Tibial nerve (tissue), 4 donors: ENCODE results near the gene ZWILCH. TPM values are rescaled to one million over a fixed set of nuclear protein-coding genes. Genes with fewer than 3 reads are reported as not detected.

Experiments used
- DNase-seq, 2 donors: peaks; one replicate each; pipeline ENCODE4 v3.0.0-alpha.2; 2019; ENCODE audit warnings: low spot score in 2 of 2
- H3K27ac ChIP-seq, 4 donors: fragments of 200-600 bp; sonication (generic) in 3 of 4; one replicate each; pipeline ENCODE4 v1.5.1; 2017 to 2019; ENCODE audit warnings: mild to moderate bottlenecking in 1 of 4
- H3K27me3 ChIP-seq, 2 donors: fragments of 200-600 bp; sonication (generic) in 1 of 2; one replicate each; pipeline versions ENCODE4 v1.5.1 to v1.6.0; 2017 to 2019
- H3K36me3 ChIP-seq, 3 donors: fragments of 200-600 bp; sonication (generic); one replicate each; pipeline ENCODE4 v1.5.1; 2018 to 2019
- H3K4me1 ChIP-seq, 4 donors: fragments of 200-600 bp; sonication (generic) in 3 of 4; one replicate each; pipeline ENCODE4 v1.5.1; 2017 to 2019
- H3K4me3 ChIP-seq, 4 donors: fragments of 200-600 bp; sonication (generic) in 3 of 4; one replicate each; pipeline ENCODE4 v1.5.1; 2017 to 2019; ENCODE audit warnings: mild to moderate bottlenecking in 1 of 4, moderate library complexity in 1 of 4
- H3K9me3 ChIP-seq, 4 donors: fragments of 200-600 bp; sonication (generic) in 3 of 4; one replicate each; pipeline ENCODE4 v1.5.1; 2017 to 2019
- EP300 ChIP-seq, 2 donors: sonication (generic); formaldehyde crosslinking; IDR thresholded peaks; one replicate each; pipeline ENCODE4 v1.6.1; 2017; ENCODE audit warnings: antibody characterized with exemption in 2 of 2, mild to moderate bottlenecking in 1 of 2
- POLR2A ChIP-seq, 2 donors: fragments of 450-650 bp; IDR thresholded peaks; one replicate each; pipeline ENCODE4 v1.6.1; 2017; ENCODE audit warnings: antibody characterized with exemption in 2 of 2, mild to moderate bottlenecking in 2 of 2, moderate library complexity in 2 of 2
- WGBS, 2 donors: methylation state at CpG; one replicate each; pipeline ENCODE4 v1.1.5; 2018; 5-methylcytosine and 5-hydroxymethylcytosine counted together
- total RNA-seq, 4 donors: library from RNA; depleted of rRNA; stranded (reverse); fragments of >200 nt; gene quantifications; one replicate each; pipeline ENCODE4 v1.1.0, GENCODE V29; 2016
- TF ChIP-seq, protein P1 (sequence below), 5 experiments: fragments of 200-600 bp in 3 of 5; fragments of 450-650 bp in 2 of 5; sonication (generic) in 3 of 5; IDR thresholded peaks; one replicate each; pipeline ENCODE4 v1.5.1; 2016 to 2019; ENCODE audit warnings: antibody characterized with exemption in 5 of 5, mild to moderate bottlenecking in 3 of 5, moderate library complexity in 2 of 5

The ZWILCH gene
- total RNA-seq, 4 donors from 2014 or later: 4.1 to 5.5 (median 4.2) TPM

DNA sequence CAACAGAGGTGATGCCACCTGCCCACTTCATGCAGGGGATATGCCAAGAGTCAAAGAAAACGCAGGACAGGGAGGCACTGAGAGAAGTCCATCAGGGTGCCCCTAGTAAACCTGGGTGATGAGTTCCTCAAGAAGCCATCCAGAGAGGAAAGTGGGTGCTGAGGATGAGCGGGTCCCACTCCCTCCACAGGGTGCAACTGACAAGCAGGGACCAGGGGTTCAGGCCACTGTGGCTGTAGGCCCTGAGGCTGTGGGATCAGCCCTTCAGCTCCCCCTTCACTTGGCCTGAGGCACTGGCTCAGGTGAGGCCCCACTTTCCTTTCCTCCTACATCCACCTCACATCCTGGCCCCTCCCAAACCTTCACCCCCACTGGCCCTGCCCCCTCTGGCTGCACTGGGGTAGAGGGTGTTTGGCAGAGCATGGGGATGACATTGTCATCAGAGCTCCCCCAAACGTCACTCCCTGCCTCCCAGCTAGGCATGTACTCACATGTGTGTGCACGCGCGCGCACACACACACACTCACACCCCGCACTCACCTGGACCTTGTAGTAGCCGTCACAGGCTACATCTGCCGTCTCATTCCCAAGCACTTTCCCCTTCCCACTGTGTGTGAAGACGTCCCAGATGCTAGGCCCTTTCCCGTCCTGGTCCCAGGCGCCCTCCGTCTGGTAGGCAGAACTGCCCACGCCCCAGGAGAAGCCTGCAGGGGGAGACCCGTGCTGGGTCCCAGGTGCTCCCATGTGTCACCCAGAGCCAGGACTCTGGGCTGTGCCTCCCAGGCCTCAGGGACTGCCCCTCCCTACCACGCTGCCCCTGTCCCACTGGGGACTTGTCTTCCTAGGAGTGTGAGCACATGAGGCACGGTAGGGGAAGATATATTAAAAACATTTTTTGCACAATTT is 59.3 kb downstream of the ZWILCH start:
- no peak for DNase-seq
- no peaks in the 10 kb centered on the region for H3K9me3 ChIP-seq
- TF ChIP-seq, protein P1, sequence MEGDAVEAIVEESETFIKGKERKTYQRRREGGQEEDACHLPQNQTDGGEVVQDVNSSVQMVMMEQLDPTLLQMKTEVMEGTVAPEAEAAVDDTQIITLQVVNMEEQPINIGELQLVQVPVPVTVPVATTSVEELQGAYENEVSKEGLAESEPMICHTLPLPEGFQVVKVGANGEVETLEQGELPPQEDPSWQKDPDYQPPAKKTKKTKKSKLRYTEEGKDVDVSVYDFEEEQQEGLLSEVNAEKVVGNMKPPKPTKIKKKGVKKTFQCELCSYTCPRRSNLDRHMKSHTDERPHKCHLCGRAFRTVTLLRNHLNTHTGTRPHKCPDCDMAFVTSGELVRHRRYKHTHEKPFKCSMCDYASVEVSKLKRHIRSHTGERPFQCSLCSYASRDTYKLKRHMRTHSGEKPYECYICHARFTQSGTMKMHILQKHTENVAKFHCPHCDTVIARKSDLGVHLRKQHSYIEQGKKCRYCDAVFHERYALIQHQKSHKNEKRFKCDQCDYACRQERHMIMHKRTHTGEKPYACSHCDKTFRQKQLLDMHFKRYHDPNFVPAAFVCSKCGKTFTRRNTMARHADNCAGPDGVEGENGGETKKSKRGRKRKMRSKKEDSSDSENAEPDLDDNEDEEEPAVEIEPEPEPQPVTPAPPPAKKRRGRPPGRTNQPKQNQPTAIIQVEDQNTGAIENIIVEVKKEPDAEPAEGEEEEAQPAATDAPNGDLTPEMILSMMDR (IDR thresholded peaks at IDR 0.05): no peak
- TF ChIP-seq POLR2A (IDR thresholded peaks at IDR 0.05): no peak
- TF ChIP-seq EP300 (IDR thresholded peaks at IDR 0.05): no peak
- no peaks in the 10 kb centered on the region for H3K27me3 ChIP-seq
- no peaks in the 10 kb centered on the region for H3K36me3 ChIP-seq
- no peak overlapping the region for H3K4me3 ChIP-seq
- peak overlapping the region in 2 of 4 donors; percentile 38 to 60 for H3K27ac ChIP-seq
- WGBS, 2 donors: 84 to 85% methylated on average over 18 of the region's 18 CpGs
- peaks cover 0 to 24% (median 0%) of the 10 kb centered on the region in 4 donors for H3K4me1 ChIP-seq

DNA sequence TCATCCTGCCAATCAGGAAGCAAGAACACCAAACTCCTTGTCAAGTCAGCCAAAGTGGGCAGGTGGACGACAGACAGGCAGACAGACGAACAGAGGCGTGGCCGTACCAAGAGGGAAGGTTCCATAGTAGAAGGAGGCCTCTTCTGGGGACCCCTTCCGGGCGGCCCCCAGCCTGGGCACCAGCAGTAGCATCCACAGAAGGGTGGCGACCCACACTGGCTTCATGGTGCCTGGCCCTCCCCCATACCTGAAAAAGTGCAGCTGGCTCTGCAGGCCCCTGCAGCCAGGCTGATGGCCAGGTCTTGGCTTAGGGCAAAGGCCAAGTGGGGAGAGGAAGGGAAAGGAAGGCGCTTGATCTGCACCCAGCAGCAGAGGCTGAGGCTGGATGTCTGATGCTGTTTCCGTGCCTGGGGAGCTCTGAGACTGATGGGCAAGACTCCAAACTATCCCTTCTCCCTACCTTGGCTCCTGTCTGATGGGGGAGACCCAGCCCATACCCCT is 60.1 kb downstream of the ZWILCH start:
- Histone ChIP-seq H3K27ac (peak overlapping the region in 2 of 4 donors; percentile 38 to 60), H3K9me3 (no peaks in the 10 kb centered on the region), H3K4me3 (no peak overlapping the region), H3K36me3 (no peaks in the 10 kb centered on the region), H3K27me3 (no peaks in the 10 kb centered on the region), H3K4me1 (peaks cover 0 to 24% (median 0%) of the 10 kb centered on the region in 4 donors)
- WGBS, 2 donors: 72% methylated on average over 9 of the region's 9 CpGs
- no peak for DNase-seq
- TF ChIP-seq, protein P1 (IDR thresholded peaks at IDR 0.05): no peak
- TF ChIP-seq POLR2A (IDR thresholded peaks at IDR 0.05): no peak
- TF ChIP-seq EP300 (IDR thresholded peaks at IDR 0.05): no peak

DNA sequence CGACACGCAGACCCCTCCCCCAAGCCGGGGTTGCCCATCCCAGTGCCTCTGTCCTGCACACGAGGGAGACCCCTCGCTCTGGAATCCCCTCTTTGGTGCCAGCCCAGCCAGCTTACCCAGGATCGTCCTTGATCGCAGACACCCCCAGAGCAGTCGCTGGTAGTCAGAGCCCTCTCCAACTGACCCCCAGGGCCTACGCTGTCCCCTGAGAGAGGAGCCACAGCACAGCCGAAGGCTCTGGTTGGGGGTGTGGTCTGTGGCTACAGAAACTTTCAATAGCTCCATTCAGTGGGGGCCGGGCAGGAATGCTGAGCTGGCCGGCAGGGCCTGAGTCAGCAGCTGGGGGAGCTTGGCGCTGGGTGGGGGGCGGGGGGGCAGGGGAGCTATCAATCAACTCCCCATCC is 60.6 kb downstream of the ZWILCH start, which contains the start of gene LCTL:
Gene LCTL (minus strand): TSS at position 258 of the 404 bp plus-strand sequence. CDS start 633 bp downstream, outside the sequence.
- no peaks in the 10 kb centered on the region for H3K36me3 ChIP-seq
- no peak within 1 kb of the TSS for H3K4me3 ChIP-seq
- TF ChIP-seq POLR2A (IDR thresholded peaks at IDR 0.05): no peak
- TF ChIP-seq, protein P1 (IDR thresholded peaks at IDR 0.05): no peak
- no peak for TF ChIP-seq EP300 (IDR thresholded peaks at IDR 0.05)
- peak within 1 kb of the TSS in 2 of 4 donors; percentile 38 to 60 for H3K27ac ChIP-seq
- 41 to 58% methylated on average over 2 to 11 of the region's 14 CpGs for WGBS, 2 donors
- H3K9me3 ChIP-seq: no peaks in the 10 kb centered on the region
- H3K27me3 ChIP-seq: no peaks in the 10 kb centered on the region
- peaks cover 0 to 24% (median 0%) of the 10 kb centered on the region in 4 donors for H3K4me1 ChIP-seq
- no peak for DNase-seq

DNA sequence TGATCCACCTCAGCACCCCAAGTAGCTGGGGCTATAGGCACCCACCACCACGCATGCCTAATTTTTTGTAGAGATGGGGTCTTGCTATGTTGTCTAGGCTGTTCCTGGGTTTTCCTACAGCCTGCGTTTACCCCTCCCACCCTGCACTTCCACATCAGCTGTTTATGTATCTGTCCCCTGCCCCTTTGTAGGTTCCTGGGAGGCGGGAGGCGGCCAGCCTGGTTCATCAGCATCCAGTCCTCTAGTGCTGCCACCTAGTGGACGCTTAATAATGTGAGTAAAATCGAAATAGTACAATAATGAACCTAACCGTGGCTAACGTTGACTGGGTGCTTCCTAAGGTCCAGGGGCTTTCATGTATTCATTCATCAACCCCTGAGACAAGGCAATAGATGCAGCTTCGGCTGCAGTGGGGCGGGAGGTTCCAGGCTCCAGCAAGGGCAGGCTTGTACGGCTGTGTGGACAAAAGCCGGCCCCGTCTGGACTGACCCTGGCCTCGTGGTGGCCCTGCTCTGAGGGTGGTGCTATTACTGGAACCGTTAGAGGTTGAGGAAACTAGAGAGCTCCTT is 61.9 kb downstream of the ZWILCH start:
- peak in 1 of 2 donors; percentile 84 for DNase-seq
- Histone ChIP-seq H3K4me1 (peaks cover 0 to 24% (median 0%) of the 10 kb centered on the region in 4 donors), H3K9me3 (no peaks in the 10 kb centered on the region), H3K4me3 (no peak overlapping the region), H3K27me3 (no peaks in the 10 kb centered on the region), H3K36me3 (no peaks in the 10 kb centered on the region), H3K27ac (no peak overlapping the region)
- no peak for TF ChIP-seq POLR2A (IDR thresholded peaks at IDR 0.05)
- TF ChIP-seq, protein P1 (IDR thresholded peaks at IDR 0.05): peak; percentile 51 to 72 (median 65)
- TF ChIP-seq EP300 (IDR thresholded peaks at IDR 0.05): no peak
- 19 to 25% methylated on average over 13 to 15 of the region's 15 CpGs for WGBS, 2 donors
